C4-2B (cell line): Measurements from ENCODE around the gene HDAC5.
"Not testable (repeated sequence)": the region's sequence is repeated elsewhere in the genome, so short reads cannot be mapped to it uniquely, and the experiment has no call there.

ENCODE experiments used
- H3K27ac ChIP-seq: fragments of 450-650 bp; 2 replicates; pipeline ENCODE4 v1.5.1; 2017
- CTCF ChIP-seq: fragments of 450-650 bp; conservative IDR thresholded peaks from 2 replicates; pipeline ENCODE4 v1.5.1; 2017; ENCODE audit warnings: mild to moderate bottlenecking
- ZFX ChIP-seq: fragments of 450-650 bp; IDR thresholded peaks from 2 replicates; pipeline ENCODE4 v1.6.1; 2017

The HDAC5 gene

GRCh38 chr17:44037471-44037870 lies 86.0 kb downstream of the HDAC5 start:
- TF ChIP-seq CTCF (no peak), ZFX (no peak)
- H3K27ac ChIP-seq, result no peak overlapping the region

- H3K27ac ChIP-seq, result not testable (repeated sequence)
Measured at GRCh38 chr17:44034688-44035087, 88.8 kb downstream of the HDAC5 start.

- no peak overlapping the region for H3K27ac ChIP-seq
- TF ChIP-seq CTCF (no peak), ZFX (no peak)
Measured at GRCh38 chr17:44033861-44034408, 89.5 kb downstream of the HDAC5 start.

GRCh38 chr17:44030482-44030881 lies 93.0 kb downstream of the HDAC5 start:
- TF ChIP-seq CTCF (no peak), ZFX (no peak)
- H3K27ac ChIP-seq, result no peak overlapping the region

GRCh38 chr17:44029736-44030135 lies 93.7 kb downstream of the HDAC5 start:
- no peak overlapping the region for H3K27ac ChIP-seq
- no peak for TF ChIP-seq ZFX
- no peak for TF ChIP-seq CTCF
